Ascending aorta (tissue), 2 donors: Measurements from ENCODE around the gene POTEF. TPM values are rescaled to one million over a fixed set of nuclear protein-coding genes. Genes with fewer than 3 reads are reported as not detected.
"Not testable (repeated sequence)": the region's sequence is repeated elsewhere in the genome, so short reads cannot be mapped to it uniquely, and the experiment has no call there.

ENCODE experiments used
- DNase-seq, 2 donors: peaks; one replicate each; pipeline ENCODE4 v3.0.0-alpha.2; 2019; ENCODE audit warnings: low spot score in 2 of 2
- H3K27ac ChIP-seq, 2 donors: fragments of 200-600 bp; sonication (generic); one replicate each; pipeline ENCODE4 v1.5.1; 2016 to 2017; ENCODE audit warnings: mild to moderate bottlenecking in 1 of 2
- H3K27me3 ChIP-seq: fragments of 200-600 bp; sonication (generic); one replicate; pipeline ENCODE4 v1.5.1; 2017
- H3K36me3 ChIP-seq, 2 donors: fragments of 200-600 bp; sonication (generic); one replicate each; pipeline ENCODE4 v1.5.1; 2016
- H3K4me1 ChIP-seq, 2 donors: fragments of 200-600 bp; sonication (generic); one replicate each; pipeline ENCODE4 v1.5.1; 2016 to 2017; ENCODE audit warnings: mild to moderate bottlenecking in 1 of 2
- H3K4me3 ChIP-seq, 2 donors: fragments of 200-600 bp; sonication (generic); one replicate each; pipeline ENCODE4 v1.5.1; 2016 to 2017; ENCODE audit warnings: mild to moderate bottlenecking in 1 of 2
- H3K9me3 ChIP-seq, 2 donors: fragments of 200-600 bp; sonication (generic); one replicate each; pipeline ENCODE4 v1.5.1; 2016
- CTCF ChIP-seq, 3 experiments: fragments of 200-600 bp in 2 of 3; fragments of 450-650 bp in 1 of 3; sonication (generic) in 2 of 3; IDR thresholded peaks; one replicate each; pipeline ENCODE4 v1.5.1; 2016 to 2019; ENCODE audit warnings: antibody characterized with exemption in 3 of 3, mild to moderate bottlenecking in 1 of 3, moderate library complexity in 1 of 3
- intact Hi-C: fragments of 100-400 bp; cut with DNase I; formaldehyde crosslinking; loops from one replicate; pipeline ENCODE4 v1.15.1; 2023
- total RNA-seq: library from RNA; depleted of rRNA; stranded (reverse); fragments of >200 nt; gene quantifications from one replicate; pipeline ENCODE4 v1.1.0, GENCODE V29; 2016

POTEF gene
- total RNA-seq, 1 donor from 2014 or later = not detected

GRCh38 chr2:130154773-130155765 is 26.0 kb upstream of the POTEF start:
- Histone ChIP-seq H3K27ac (no peak overlapping the region), H3K4me3 (no peak overlapping the region), H3K4me1 (no peaks in the 10 kb centered on the region), H3K9me3 (no peaks in the 10 kb centered on the region), H3K27me3 (no peaks in the 10 kb centered on the region), H3K36me3 (peaks cover 50 to 53% of the 10 kb centered on the region in 2 donors)
- intact Hi-C loops = no loop called here
- TF ChIP-seq CTCF (IDR thresholded peaks at IDR 0.05) = no peak
- no peak for DNase-seq

- intact Hi-C loops, H3K4me1 ChIP-seq, H3K4me3 ChIP-seq, DNase-seq, H3K27ac ChIP-seq, H3K9me3 ChIP-seq, H3K27me3 ChIP-seq: not testable (repeated sequence)
- peaks cover 44 to 49% of the 10 kb centered on the region in 2 donors for H3K36me3 ChIP-seq
These were observed 25.4 kb upstream of the POTEF start for GRCh38 chr2:130154423-130154770.

- H3K4me1 ChIP-seq, H3K9me3 ChIP-seq, intact Hi-C loops, H3K27me3 ChIP-seq, H3K4me3 ChIP-seq, H3K27ac ChIP-seq, DNase-seq: not testable (repeated sequence)
- H3K36me3 ChIP-seq = peaks cover 39 to 48% of the 10 kb centered on the region in 2 donors
These were observed 24.9 kb upstream of the POTEF start for GRCh38 chr2:130153721-130154422.

GRCh38 chr2:130152816-130153595 is 24.0 kb upstream of the POTEF start:
- peaks cover 36 to 42% of the 10 kb centered on the region in 2 donors for H3K36me3 ChIP-seq
- intact Hi-C loops = no loop called here

GRCh38 chr2:130152136-130152815 is 23.3 kb upstream of the POTEF start:
- H3K27me3 ChIP-seq, H3K4me1 ChIP-seq, intact Hi-C loops, H3K4me3 ChIP-seq, H3K27ac ChIP-seq, DNase-seq, H3K9me3 ChIP-seq: not testable (repeated sequence)
- peaks cover 34 to 35% of the 10 kb centered on the region in 2 donors for H3K36me3 ChIP-seq

More at GRCh38 chr2:130152816-130153595, 24.0 kb upstream of the POTEF start:
- no peak overlapping the region for H3K4me3 ChIP-seq
- no peak for DNase-seq
- TF ChIP-seq CTCF (IDR thresholded peaks at IDR 0.05) = no peak
- no peaks in the 10 kb centered on the region for H3K27me3 ChIP-seq
- H3K4me1 ChIP-seq = no peaks in the 10 kb centered on the region
- H3K27ac ChIP-seq = no peak overlapping the region
- no peaks in the 10 kb centered on the region for H3K9me3 ChIP-seq

- H3K27ac ChIP-seq, H3K27me3 ChIP-seq, H3K4me3 ChIP-seq, H3K9me3 ChIP-seq, H3K4me1 ChIP-seq, intact Hi-C loops: not testable (repeated sequence)
- peak in 1 of 2 donors; percentile 42 for DNase-seq
- peaks cover 33 to 35% of the 10 kb centered on the region in 2 donors for H3K36me3 ChIP-seq
These were observed 22.1 kb upstream of the POTEF start for GRCh38 chr2:130151145-130151512.
